NCI-H2227 (cell line): ENCODE results near the gene SNAP29.
"Not testable (repeated sequence)": the region's sequence is repeated elsewhere in the genome, so short reads cannot be mapped to it uniquely, and the experiment has no call there.

Source experiments
- DNase-seq: peaks from one replicate; lab custom pipeline; 2025; ENCODE audit not compliant: unreplicated experiment; lab: John Stamatoyannopoulos, UW

The SNAP29 gene

DNA sequence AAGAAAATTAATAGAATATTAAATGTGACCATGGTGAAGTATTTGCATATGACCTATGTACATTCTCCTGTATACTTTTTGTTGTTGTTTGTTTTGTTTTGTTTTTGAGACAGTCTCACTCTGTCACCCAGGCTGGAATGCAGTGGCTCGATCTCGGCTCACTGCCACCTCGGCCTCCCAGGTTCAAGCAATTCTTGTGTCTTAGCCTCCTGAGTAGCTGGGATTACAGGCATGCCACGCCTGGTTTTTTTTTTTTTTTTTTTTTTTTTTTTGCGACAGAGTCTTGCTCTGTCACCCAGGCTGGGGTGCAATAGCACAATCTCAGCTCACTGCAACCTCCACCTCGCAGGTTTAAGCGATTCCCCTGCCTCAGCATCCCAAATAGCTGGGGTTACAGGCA, 38.9 kb downstream of the SNAP29 start:
- DNase-seq, result not testable (repeated sequence)

DNA sequence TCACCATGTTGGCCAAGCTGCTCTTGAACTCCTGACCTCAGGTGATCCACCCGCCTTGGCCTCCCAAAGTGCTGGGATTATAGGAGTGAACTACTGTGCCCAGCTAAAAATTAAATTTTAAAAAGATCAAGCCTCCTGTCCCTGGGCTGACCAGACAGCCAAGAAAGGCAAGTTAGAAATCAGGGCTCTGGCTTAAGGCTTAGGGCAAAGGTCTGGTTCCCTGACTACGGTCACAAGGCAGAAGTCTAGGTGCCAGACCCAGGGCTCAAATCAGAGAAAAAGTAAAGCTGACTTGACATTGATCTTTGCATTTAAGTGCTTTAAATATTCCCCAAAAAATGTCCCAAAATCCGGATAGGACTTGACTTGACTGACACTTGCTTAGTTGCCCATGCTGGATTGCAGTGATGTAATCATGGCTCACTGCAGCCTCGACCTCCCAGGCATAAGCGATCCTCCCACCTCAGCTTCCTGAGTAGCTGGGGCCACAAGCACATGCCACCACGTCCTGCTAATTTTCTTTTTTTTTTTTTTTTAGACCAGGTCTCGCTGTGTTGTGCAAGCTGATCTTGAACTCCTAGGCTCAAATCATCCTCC, 41.1 kb downstream of the SNAP29 start:
- DNase-seq, result no peak

- DNase-seq, result not testable (repeated sequence)
Measured at GRCh38 chr22:20901093-20902033, 42.6 kb downstream of the SNAP29 start.

- no peak for DNase-seq
Measured at GRCh38 chr22:20903093-20903492, 44.3 kb downstream of the SNAP29 start.

DNA sequence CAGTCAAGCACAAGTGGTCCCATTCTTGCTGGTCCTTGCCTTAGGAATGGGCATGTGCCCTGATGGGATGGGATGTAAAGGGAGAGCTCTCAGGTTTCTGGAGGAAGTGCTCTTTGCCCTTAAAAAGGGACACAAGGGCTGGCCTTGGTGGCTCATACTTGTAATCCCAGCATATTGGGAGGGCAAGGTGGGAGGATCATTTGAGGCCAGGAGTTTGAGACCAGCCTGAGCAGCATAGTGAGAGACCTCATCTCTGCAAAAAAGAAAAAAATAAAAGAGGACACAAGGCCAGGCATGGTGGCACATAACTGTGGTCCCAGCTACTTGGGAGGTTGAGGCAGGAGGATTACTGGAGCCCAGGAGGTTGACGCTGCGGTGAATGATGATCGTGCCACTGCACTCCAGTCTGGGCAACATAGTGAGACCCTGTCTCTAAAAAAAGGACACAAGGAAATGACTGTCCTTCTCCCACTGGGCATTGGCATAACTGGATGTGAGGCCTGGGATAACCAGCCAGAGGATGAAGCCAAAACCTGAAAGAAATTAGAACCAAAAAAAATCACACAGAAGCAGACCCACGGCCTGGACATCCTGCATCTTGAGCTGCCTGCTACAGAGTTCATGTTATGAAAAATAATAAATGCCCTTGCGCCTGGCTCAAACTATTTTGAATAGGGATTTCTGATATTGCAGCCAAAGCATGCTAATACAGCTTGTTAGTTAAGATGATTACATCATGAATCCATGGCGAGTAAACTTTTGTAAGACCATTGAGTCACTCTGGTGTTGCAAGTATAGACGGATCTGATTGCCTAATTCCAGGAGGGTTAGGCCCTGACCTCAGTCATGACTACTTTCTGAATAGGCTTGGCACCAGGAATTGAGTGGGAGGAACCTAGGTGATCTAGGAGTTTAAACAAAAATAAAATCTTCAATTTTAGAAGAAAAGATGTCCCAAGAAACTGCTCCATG, 45.5 kb downstream of the SNAP29 start:
- no peak for DNase-seq

- no peak for DNase-seq
Measured at GRCh38 chr22:20904980-20905355, 46.2 kb downstream of the SNAP29 start.

DNA sequence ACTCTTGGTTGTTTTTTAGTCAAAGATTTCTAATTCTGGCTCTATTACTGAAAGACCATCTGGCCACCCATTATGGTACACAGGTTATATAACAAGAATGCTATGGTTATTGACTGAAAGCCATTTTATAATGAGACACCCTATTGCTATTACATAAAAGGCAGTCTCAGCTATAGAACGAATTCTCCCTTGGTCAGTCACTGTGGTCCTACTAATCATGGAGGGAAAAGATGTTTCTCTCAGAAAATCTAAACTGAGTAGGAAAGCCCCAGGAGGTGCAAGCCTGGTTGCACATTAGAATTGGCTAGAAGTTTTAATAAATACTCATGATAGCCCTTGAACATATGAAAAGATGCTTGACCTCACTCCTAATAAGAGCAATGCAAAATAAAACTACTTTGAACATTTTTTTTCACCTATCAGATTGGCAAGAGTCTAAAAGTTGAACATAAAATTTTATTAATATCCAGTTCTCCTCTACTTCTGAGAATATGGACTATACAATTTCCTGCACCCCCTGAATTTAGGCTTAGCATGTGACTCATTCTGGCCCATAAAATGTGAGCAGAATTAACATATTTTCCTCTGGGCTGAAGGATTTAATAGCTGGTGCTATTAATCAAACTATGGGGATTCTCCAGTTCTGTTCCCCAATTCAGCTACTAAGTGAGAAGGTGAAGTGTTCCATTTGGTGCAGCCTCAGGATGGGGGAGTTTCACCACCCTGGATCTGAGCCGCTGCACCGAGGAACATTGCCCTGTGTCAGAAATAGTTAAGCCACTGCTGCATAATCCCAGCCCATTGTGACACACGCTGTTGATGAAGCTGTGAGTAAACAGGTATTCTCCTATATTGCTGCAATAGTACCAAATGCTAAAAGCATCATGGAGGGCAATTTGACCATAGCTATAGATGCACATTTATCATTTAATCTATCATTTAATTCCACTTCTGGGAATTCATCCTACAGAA, 46.9 kb downstream of the SNAP29 start:
- DNase-seq, result no peak

- no peak for DNase-seq
Measured at GRCh38 chr22:20906387-20906767, 47.6 kb downstream of the SNAP29 start.

DNA sequence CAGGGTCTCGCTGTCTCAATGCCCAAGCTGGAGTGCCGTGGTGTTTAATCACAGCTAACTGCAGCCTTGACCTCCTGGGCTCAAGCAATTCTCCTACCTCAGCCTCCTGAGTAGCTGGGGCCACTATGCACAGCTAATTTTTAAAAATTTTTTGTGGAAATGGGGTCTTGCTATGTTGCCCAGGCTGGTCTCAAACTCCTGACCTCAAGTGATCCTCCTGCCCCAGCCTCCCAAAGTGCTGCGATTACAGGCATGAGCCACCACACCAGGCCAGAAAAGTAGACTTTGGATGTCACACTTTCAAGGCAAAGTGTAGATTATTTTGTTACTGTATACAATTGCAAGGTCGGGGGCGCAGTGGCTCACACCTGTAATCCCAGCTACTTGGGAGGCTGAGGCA, 49.9 kb downstream of the SNAP29 start:
- DNase-seq, result not testable (repeated sequence)

- no peak for DNase-seq
Measured at GRCh38 chr22:20909543-20910303, 50.9 kb downstream of the SNAP29 start.

DNA sequence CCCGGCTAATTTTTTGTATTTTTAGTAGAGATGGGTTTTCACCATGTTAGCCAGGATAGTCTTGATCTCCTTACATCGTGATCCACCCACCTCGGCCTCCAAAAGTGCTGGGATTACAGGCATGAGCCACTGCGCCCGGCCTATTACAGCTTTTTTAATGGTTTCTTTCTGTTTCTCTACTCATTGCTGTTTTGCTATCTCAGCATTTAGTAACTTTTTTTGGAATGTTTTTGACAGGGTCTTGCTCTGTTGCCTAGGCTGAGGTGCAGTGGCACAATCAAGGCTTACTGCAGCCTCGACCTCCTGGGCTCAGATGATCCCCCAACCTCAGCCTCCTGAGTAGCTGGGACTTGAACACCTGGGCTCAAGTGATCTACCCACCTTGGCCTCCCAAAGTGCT, 53.7 kb downstream of the SNAP29 start:
- DNase-seq, result no peak

DNA sequence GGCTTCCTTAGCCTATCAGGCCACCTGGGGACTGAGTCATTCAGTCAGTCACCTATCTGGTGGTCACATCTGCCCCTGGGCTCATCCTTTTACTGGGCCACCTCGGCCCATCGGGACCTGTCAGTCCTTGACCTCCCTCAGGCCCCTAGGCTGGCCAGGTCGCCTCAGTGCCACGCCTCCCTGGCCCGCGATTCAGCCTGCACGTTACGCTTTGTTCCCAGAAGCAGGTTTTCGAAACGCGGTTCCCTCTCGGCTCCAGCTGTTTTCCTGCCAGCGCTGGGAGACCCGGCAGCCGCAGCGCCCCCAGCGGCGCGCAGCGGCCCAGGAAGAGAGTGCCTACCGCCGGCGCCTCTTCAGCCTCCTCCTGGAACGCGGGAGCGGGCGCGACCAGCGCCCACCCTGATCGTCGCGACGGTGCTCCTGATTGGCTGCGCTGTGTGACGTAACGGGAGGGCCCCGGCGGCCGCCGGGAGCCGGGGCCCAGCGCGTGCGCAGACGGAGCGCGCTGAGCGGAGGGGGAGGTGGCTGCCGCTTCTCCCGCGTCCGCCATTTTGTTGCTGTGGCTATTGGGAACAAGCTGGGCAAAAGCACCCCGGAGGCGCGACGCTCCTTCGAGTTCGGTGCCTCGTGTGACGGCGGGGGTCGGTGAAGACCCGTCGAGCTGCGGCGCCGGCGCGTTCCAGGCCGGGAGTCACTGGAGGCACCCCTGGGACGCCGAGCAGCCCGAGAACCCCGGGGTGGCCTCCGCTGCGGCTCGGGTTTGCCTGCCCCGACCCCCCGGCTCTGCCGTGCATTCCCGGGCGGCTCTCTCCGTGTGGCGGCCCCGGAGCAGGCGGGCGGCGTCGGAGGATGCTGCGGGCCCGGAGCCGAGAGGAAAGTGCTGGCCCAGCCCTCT, 58.4 kb downstream of the SNAP29 start, which contains the start of gene CRKL:
Gene CRKL, plus strand, starts transcription at position 492 of the 895 bp plus-strand sequence. CDS start 528 bp downstream, outside the sequence.
- peak; percentile 99 for DNase-seq

DNA sequence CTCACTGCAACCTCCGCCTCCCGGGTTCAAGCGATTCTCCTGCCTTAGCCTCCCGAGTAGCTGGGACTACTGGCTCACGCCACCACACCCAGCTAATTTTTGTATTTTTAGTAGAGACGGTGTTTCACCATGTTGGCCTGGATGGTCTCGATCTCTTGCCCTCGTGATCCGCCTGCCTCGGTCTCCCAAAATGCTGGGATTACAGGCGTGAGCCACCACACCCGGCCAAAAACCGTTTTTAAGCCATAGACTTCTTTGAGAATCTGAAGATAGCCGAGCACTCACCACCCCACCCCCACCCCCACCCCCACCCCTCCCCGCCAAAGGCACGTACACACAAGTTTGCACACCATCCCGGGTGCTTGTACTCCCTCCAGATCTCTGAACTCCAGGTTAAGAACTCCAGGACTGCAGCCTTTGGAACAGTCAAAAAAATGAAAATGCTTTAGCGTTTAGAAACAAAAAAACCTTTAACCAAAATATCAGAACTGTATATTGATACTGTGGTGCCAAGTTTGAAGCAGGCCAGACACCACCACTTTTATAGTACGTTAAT, 59.9 kb downstream of the SNAP29 start:
- no peak for DNase-seq

GRCh38 chr22:20919718-20920117, 60.9 kb downstream of the SNAP29 start:
- no peak for DNase-seq

- DNase-seq, result no peak
Measured at GRCh38 chr22:20920881-20921203, 62.0 kb downstream of the SNAP29 start.

DNA sequence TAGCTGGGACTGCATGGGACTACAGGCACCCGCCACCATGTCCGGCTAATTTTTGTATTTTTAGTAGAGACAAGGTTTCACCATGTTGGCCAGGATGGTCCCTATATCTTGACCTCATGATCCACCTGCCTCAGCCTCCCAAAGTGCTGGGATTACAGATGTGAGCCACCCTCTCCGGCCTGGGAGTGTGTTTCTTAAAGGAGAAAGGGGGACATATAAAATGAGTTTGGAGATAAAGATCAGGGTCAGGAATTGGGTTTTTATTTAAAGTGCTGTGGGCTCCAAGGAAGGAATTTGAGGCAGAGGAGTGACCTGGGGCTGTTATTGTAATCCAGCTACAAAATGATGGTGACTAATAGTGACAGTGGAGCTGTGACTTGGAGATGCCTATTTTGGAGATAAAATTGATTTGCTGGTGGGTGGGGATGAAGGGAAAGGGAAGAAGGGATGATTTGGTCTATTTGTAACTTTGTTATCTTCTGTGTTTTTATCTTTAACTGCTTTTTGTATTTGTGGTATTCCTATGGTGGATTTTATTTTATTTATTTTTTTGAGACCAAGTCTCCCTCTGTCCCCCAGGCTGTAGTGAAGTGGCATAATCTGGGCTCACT, 63.4 kb downstream of the SNAP29 start:
- DNase-seq, result no peak

- no peak for DNase-seq
Measured at GRCh38 chr22:20926243-20926642, 67.4 kb downstream of the SNAP29 start.
